ENCODE results near the gene RSPO4. TPM values are rescaled to one million over a fixed set of nuclear protein-coding genes. Genes with fewer than 3 reads are reported as not detected.

RSPO4 gene
- total and polyA plus RNA-seq, 2 donors (not counting 1 experiment from before 2014, with no cell fraction given), result not detected

GRCh38 chr20:990293-990959 is 11.7 kb downstream of the RSPO4 start:
- no peaks in the 10 kb centered on the region for H4K20me1 ChIP-seq (ENCODE audit: control insufficient read depth, extremely low read depth, insufficient read depth, low read length)
- DNase-seq (ENCODE audit: low read depth in 2 of 2), result no peak
- no peaks in the 10 kb centered on the region for H3K4me1 ChIP-seq (ENCODE audit: control insufficient read depth, extremely low read depth, insufficient read depth, low read length)
- no peak overlapping the region for H3K4me3 ChIP-seq (replicated peaks in 1 of 4; ENCODE audit: control extremely low read depth in 1 of 4, insufficient read depth in 1 of 4, low read depth in 3 of 4, low read length in 4 of 4)
- no peaks in the 10 kb centered on the region for H3K79me2 ChIP-seq (ENCODE audit: control insufficient read depth, insufficient read depth, low read length)
- H3K36me3 ChIP-seq (ENCODE audit: control insufficient read depth, insufficient read depth, low read length), result no peaks in the 10 kb centered on the region
- no peak overlapping the region for H3K27ac ChIP-seq (ENCODE audit: insufficient read depth, low read length)
- no peak overlapping the region for H2AFZ ChIP-seq (ENCODE audit: low read length)
- no peaks in the 10 kb centered on the region for H3K27me3 ChIP-seq (ENCODE audit: control insufficient read depth, insufficient read depth, low read length)
- H3K9me3 ChIP-seq (ENCODE audit: control insufficient read depth, insufficient read depth, low read depth, low read length), result no peaks in the 10 kb centered on the region
- H3K9ac ChIP-seq (ENCODE audit: insufficient read depth, low read length), result no peak overlapping the region
- no peak overlapping the region for H3K4me2 ChIP-seq (ENCODE audit: extremely low read depth, insufficient read depth, low read length)
- no peak for TF ChIP-seq CTCF (conservative IDR thresholded peaks at IDR 0.05 in 1 of 2, IDR thresholded peaks at IDR 0.05 in 1 of 2; ENCODE audit: low read depth in 1 of 2, low read length in 2 of 2)
- no peak for TF ChIP-seq EZH2 (IDR thresholded peaks at IDR 0.05; ENCODE audit: low read length, missing control alignments)

- Histone ChIP-seq H3K27me3 (ENCODE audit: control insufficient read depth, insufficient read depth, low read length) (no peaks in the 10 kb centered on the region), H4K20me1 (ENCODE audit: control insufficient read depth, extremely low read depth, insufficient read depth, low read length) (no peaks in the 10 kb centered on the region), H3K9me3 (ENCODE audit: control insufficient read depth, insufficient read depth, low read depth, low read length) (no peaks in the 10 kb centered on the region), H3K36me3 (ENCODE audit: control insufficient read depth, insufficient read depth, low read length) (no peaks in the 10 kb centered on the region), H3K79me2 (ENCODE audit: control insufficient read depth, insufficient read depth, low read length) (no peaks in the 10 kb centered on the region), H3K27ac (ENCODE audit: insufficient read depth, low read length) (no peak overlapping the region), H3K9ac (ENCODE audit: insufficient read depth, low read length) (no peak overlapping the region), H3K4me3 (replicated peaks in 1 of 4; ENCODE audit: control extremely low read depth in 1 of 4, insufficient read depth in 1 of 4, low read depth in 3 of 4, low read length in 4 of 4) (no peak overlapping the region), H2AFZ (ENCODE audit: low read length) (no peak overlapping the region), H3K4me2 (ENCODE audit: extremely low read depth, insufficient read depth, low read length) (no peak overlapping the region), H3K4me1 (ENCODE audit: control insufficient read depth, extremely low read depth, insufficient read depth, low read length) (no peaks in the 10 kb centered on the region)
- no peak for DNase-seq (ENCODE audit: low read depth in 2 of 2)
- TF ChIP-seq CTCF (conservative IDR thresholded peaks at IDR 0.05 in 1 of 2, IDR thresholded peaks at IDR 0.05 in 1 of 2; ENCODE audit: low read depth in 1 of 2, low read length in 2 of 2), result no peak
- TF ChIP-seq EZH2 (IDR thresholded peaks at IDR 0.05; ENCODE audit: low read length, missing control alignments), result no peak
Measured at GRCh38 chr20:988272-988671, 13.8 kb downstream of the RSPO4 start.

- Histone ChIP-seq H3K27ac (ENCODE audit: insufficient read depth, low read length) (no peak overlapping the region), H3K36me3 (ENCODE audit: control insufficient read depth, insufficient read depth, low read length) (no peaks in the 10 kb centered on the region), H3K9ac (ENCODE audit: insufficient read depth, low read length) (no peak overlapping the region), H3K79me2 (ENCODE audit: control insufficient read depth, insufficient read depth, low read length) (no peaks in the 10 kb centered on the region), H3K4me1 (ENCODE audit: control insufficient read depth, extremely low read depth, insufficient read depth, low read length) (no peaks in the 10 kb centered on the region), H3K27me3 (ENCODE audit: control insufficient read depth, insufficient read depth, low read length) (no peaks in the 10 kb centered on the region), H2AFZ (ENCODE audit: low read length) (no peak overlapping the region), H3K4me3 (replicated peaks in 1 of 4; ENCODE audit: control extremely low read depth in 1 of 4, insufficient read depth in 1 of 4, low read depth in 3 of 4, low read length in 4 of 4) (no peak overlapping the region), H3K4me2 (ENCODE audit: extremely low read depth, insufficient read depth, low read length) (no peak overlapping the region), H3K9me3 (ENCODE audit: control insufficient read depth, insufficient read depth, low read depth, low read length) (no peaks in the 10 kb centered on the region), H4K20me1 (ENCODE audit: control insufficient read depth, extremely low read depth, insufficient read depth, low read length) (no peaks in the 10 kb centered on the region)
- no peak for DNase-seq (ENCODE audit: low read depth in 2 of 2)
- TF ChIP-seq EZH2 (IDR thresholded peaks at IDR 0.05; ENCODE audit: low read length, missing control alignments) (no peak), CTCF (conservative IDR thresholded peaks at IDR 0.05 in 1 of 2, IDR thresholded peaks at IDR 0.05 in 1 of 2; ENCODE audit: low read depth in 1 of 2, low read length in 2 of 2) (no peak)
Measured at GRCh38 chr20:987677-988076, 14.4 kb downstream of the RSPO4 start.

All from fibroblast of lung (primary cell).